IPS-20b (cell line): ENCODE measurements around the gene DDIT3.
"Not testable (repeated sequence)": the region's sequence is repeated elsewhere in the genome, so short reads cannot be mapped to it uniquely, and the experiment has no call there.

Experiments used
- H3K27ac ChIP-seq: one replicate; pipeline ENCODE4 v1.5.1; 2013; ENCODE audit warnings: low read length
- H3K27me3 ChIP-seq: 2 replicates; pipeline ENCODE4 v1.6.1; 2013; ENCODE audit warnings: mild to moderate bottlenecking, low read length, inconsistent platforms; ENCODE audit not compliant: insufficient read depth
- H3K36me3 ChIP-seq: 2 replicates; pipeline ENCODE4 v1.6.1; 2013; ENCODE audit warnings: low read depth, mild to moderate bottlenecking, inconsistent platforms, low read length, moderate library complexity; ENCODE audit not compliant: insufficient read depth
- H3K4me1 ChIP-seq: 2 replicates; pipeline ENCODE4 v1.6.1; 2013; ENCODE audit warnings: mild to moderate bottlenecking, control low read depth, inconsistent platforms, low read length, moderate library complexity; ENCODE audit not compliant: insufficient read depth
- H3K4me3 ChIP-seq: 2 replicates; pipeline ENCODE4 v1.5.1; 2013; ENCODE audit warnings: mild to moderate bottlenecking, low read length, inconsistent platforms
- H3K9ac ChIP-seq: 2 replicates; pipeline ENCODE4 v1.6.1; 2013; ENCODE audit warnings: low read depth, mild to moderate bottlenecking, inconsistent platforms, low read length, moderate library complexity
- H3K9me3 ChIP-seq: 2 replicates; pipeline ENCODE4 v1.6.1; 2013; ENCODE audit warnings: mild to moderate bottlenecking, low read depth, low read length, inconsistent platforms; ENCODE audit not compliant: insufficient read depth

Gene DDIT3

DNA sequence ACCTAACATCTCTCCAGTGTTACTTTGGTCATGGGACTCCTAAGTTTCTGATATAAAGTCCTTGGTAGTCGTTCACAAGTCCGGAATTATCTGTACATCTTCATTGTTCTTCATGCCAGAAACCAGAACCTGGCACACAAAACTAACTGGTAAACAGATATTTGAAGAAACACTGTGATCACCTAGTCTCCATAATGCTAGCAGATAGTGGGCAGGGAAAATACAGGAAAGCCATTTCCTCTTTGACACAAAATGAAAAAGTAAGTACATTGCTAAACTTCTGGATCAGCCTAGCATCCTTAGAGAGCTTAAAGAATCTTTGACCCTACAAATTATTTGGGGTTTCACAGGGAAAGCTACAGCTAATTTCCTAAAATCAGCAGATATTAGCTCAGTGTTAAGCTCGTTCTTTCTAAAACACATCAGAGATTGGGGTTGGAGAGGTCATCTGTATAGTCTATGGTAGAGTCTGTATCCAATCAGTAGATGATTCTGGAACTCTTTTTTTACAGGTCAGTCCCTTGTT, 4.8 kb downstream of the DDIT3 start:
- Histone ChIP-seq H3K4me1 (peaks cover 4% of the 10 kb centered on the region; the same call in 1 of the 2 replicates), H3K9me3 (no peaks in the 10 kb centered on the region), H3K9ac (no peak overlapping the region), H3K4me3 (no peak overlapping the region), H3K36me3 (peaks cover 88% of the 10 kb centered on the region), H3K27ac (no peak overlapping the region), H3K27me3 (no peaks in the 10 kb centered on the region)

GRCh38 chr12:57514720-57515407, 5.5 kb downstream of the DDIT3 start:
- Histone ChIP-seq H3K27me3 (no peaks in the 10 kb centered on the region), H3K9ac (no peak overlapping the region), H3K36me3 (peaks cover 94% of the 10 kb centered on the region), H3K9me3 (no peaks in the 10 kb centered on the region), H3K27ac (no peak overlapping the region), H3K4me3 (no peak overlapping the region), H3K4me1 (peaks cover 4% of the 10 kb centered on the region; the same call in 1 of the 2 replicates)

- not testable (repeated sequence) for H3K27ac ChIP-seq, H3K27me3 ChIP-seq, H3K9me3 ChIP-seq, H3K4me1 ChIP-seq, H3K9ac ChIP-seq, H3K4me3 ChIP-seq
- peaks cover 100% of the 10 kb centered on the region for H3K36me3 ChIP-seq
Observed at GRCh38 chr12:57514246-57514645, 6.1 kb downstream of the DDIT3 start.

DNA sequence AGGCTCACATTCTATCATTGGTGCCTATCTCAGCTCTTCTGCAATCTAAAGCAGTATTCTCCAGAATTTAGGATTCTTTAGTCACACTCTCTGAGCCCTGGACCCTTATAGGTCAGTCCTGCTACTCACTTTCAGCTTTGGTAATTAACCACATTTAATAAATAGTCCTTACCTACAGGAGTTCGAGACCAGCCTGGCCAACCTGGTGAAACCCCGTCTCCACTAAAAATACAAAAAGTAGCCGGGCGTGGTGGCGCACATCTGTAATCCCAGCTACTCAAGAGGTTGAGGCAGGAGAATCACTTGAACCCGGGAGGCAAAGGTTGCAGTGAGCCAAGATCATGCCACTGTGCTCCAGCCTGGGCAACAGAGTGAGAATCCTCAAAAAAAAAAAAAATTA, 6.6 kb downstream of the DDIT3 start:
- H3K36me3 ChIP-seq = peaks cover 100% of the 10 kb centered on the region
- H3K4me3 ChIP-seq, H3K27ac ChIP-seq: not testable (repeated sequence)

GRCh38 chr12:57513266-57513665, 7.0 kb downstream of the DDIT3 start:
- Histone ChIP-seq H3K27me3 (no peaks in the 10 kb centered on the region), H3K27ac (no peak overlapping the region), H3K9me3 (no peaks in the 10 kb centered on the region), H3K36me3 (peaks cover 99% of the 10 kb centered on the region), H3K9ac (no peak overlapping the region), H3K4me3 (no peak overlapping the region), H3K4me1 (peaks cover under 1% of the 10 kb centered on the region; the same call in 1 of the 2 replicates)

More for the DNA sequence above, 6.6 kb downstream of the DDIT3 start:
- not testable (repeated sequence) for H3K27me3 ChIP-seq, H3K4me1 ChIP-seq, H3K9ac ChIP-seq, H3K9me3 ChIP-seq

DNA sequence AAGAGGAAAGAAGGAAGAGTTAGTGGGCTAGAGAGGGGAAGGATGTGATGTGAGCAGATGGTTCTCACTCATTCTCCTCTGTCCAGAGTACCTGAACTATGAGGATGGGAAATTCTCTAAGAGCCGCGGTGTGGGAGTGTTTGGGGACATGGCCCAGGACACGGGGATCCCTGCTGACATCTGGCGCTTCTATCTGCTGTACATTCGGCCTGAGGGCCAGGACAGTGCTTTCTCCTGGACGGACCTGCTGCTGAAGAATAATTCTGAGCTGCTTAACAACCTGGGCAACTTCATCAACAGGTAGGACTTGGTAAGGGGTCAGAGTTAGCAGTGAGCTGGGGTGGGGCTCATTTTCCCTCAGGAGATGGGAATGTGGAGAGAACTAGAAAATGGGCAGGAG, 7.6 kb downstream of the DDIT3 start:
- Histone ChIP-seq H3K9ac (no peak overlapping the region), H3K27ac (no peak overlapping the region), H3K36me3 (peaks cover 93% of the 10 kb centered on the region), H3K27me3 (no peaks in the 10 kb centered on the region), H3K4me1 (no peaks in the 10 kb centered on the region), H3K4me3 (no peak overlapping the region), H3K9me3 (no peaks in the 10 kb centered on the region)

GRCh38 chr12:57511588-57512325, 8.6 kb downstream of the DDIT3 start:
- Histone ChIP-seq H3K36me3 (peaks cover 84% of the 10 kb centered on the region), H3K4me1 (no peaks in the 10 kb centered on the region), H3K27me3 (no peaks in the 10 kb centered on the region), H3K27ac (no peak overlapping the region), H3K4me3 (no peak overlapping the region), H3K9ac (no peak overlapping the region), H3K9me3 (no peaks in the 10 kb centered on the region)

- no peak overlapping the region for H3K9ac ChIP-seq
- peaks cover 83% of the 10 kb centered on the region for H3K36me3 ChIP-seq
- H3K4me3 ChIP-seq = no peak overlapping the region
Observed at GRCh38 chr12:57511161-57511560, 9.2 kb downstream of the DDIT3 start.

DNA sequence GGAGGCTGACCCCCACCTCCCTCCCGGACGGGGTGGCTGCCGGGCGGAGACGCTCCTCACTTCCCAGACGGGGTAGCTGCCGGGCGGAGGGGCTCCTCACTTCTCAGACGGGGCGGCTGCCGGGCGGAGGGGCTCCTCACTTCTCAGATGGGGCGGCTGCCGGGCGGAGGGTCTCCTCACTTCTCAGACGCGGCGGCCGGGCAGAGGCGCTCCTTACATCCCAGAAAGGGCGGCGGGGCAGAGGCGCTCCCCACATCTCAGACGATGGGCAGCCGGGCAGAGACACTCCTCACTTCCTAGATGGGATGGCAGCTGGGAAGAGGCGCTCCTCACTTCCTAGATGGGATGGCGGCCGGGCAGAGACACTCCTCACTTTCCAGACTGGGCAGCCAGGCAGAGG, 12.5 kb downstream of the DDIT3 start:
- not testable (repeated sequence) for H3K27ac ChIP-seq, H3K4me1 ChIP-seq, H3K9ac ChIP-seq, H3K27me3 ChIP-seq, H3K4me3 ChIP-seq, H3K9me3 ChIP-seq
- peaks cover 83% of the 10 kb centered on the region for H3K36me3 ChIP-seq

More at GRCh38 chr12:57511161-57511560, 9.2 kb downstream of the DDIT3 start:
- H3K4me1 ChIP-seq = no peaks in the 10 kb centered on the region
- no peak overlapping the region for H3K27ac ChIP-seq
- no peaks in the 10 kb centered on the region for H3K9me3 ChIP-seq
- H3K27me3 ChIP-seq = no peaks in the 10 kb centered on the region

GRCh38 chr12:57506541-57506940, 13.8 kb downstream of the DDIT3 start:
- not testable (repeated sequence) for H3K4me3 ChIP-seq, H3K27me3 ChIP-seq, H3K27ac ChIP-seq, H3K4me1 ChIP-seq, H3K9me3 ChIP-seq, H3K9ac ChIP-seq
- H3K36me3 ChIP-seq = peaks cover 83% of the 10 kb centered on the region

DNA sequence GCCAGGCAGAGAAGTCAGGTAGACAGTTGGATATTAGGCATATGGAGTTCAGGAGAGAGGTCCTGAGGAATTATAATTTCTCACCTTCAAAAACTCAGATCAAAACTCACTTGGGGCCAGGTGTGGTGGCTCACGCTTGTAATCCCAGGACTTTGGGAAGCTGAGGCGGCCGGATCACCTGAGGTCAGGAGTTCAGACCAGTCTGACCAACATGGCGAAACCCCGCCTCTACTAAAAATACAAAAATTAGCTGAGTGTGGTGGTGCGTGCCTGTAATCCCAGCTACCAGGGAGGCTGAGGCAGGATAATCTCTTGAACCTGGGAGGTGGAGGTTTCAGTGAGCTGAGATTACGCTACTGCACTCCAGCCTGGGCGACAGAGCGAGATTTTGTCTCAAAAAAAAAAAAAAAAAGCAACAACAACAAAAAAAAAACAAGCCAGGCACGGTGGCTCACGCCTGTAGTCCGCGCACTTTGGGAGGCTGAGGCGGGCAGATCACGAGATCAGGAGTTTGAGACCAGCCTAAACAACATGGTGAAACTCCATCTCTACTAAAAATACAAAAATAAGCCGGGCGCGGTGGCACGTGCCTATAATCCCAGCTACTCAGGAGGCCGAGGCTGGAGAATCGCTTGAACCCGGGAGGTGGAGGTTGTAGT, 17.9 kb downstream of the DDIT3 start:
- H3K4me1 ChIP-seq, H3K27ac ChIP-seq, H3K27me3 ChIP-seq, H3K9ac ChIP-seq, H3K4me3 ChIP-seq, H3K9me3 ChIP-seq: not testable (repeated sequence)
- peaks cover 87% of the 10 kb centered on the region for H3K36me3 ChIP-seq
